NCI-H345 (cell line): Measurements from ENCODE around the gene MLLT3.

Source experiments
- DNase-seq: peaks from one replicate; lab custom pipeline; 2025; lab: John Stamatoyannopoulos, UW

Gene MLLT3

DNA sequence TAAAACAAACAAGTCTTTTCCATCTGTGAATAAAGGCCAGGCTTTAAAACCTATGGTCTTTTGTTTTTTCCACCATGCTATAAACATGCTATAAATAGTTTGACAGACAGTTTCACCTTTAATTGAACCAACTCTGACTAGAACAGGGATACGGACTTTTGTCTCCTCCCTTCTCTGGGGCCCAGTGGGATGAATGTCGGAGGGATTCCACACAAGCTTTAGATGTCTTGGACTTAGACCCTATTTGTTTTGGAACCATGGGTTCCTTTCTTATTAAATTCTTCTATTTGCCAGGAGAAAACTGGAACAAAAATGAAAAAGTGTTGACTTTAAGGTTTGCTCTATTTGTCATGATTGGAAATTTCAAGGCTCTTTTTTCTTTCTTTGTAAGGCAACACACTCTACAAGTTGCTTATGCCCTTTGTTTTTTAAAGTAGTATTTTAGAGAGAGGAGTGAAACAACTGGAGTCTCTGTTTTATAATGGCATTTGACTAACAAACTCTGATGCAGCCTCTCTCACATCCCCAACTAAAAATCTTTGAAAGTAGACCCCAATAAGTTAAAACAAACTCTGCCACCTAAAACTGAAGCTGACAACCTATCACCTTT lies 145.3 kb downstream of the MLLT3 start:
- DNase-seq, result no peak

DNA sequence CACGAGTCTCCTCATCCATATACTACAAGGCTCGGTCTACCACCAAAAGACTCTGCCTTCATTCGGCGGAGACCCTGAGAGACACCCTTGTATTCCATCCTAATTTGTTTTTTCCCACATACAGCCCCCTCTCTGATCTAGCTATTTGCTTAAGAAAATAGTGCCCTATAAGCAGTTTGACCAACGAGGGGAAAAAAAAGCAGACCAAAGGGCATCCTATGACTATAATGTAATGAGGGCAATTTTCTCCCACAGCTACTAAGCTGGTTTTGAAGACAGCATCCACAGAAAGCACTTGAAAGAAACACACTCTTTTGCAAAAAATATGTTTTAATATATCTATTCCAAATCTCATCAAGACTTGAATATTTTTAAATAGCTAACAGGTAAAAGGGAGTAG lies 147.8 kb downstream of the MLLT3 start:
- DNase-seq, result no peak

DNA sequence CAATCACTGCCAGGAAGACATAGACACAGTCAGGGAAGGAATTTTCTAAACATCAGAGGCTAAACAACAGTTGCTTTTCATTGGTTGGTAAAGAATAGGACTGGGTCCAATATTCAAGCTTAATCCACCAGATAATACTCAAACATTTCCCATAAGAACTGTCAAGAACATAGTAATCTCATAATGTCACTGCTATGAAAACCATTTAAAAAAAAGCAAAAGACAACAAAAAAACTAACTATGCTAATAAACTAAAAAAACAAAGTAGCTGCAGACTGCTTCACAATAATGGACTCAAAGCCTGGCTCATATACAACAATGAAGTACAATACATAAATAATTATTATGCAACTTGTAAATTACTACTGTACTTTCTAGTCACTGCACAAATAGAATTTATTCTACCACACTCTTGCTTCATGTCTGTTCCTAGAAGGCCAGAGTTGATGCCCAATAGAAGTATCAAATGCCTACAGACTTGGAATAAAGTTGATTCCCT lies 148.7 kb downstream of the MLLT3 start:
- DNase-seq, result no peak

DNA sequence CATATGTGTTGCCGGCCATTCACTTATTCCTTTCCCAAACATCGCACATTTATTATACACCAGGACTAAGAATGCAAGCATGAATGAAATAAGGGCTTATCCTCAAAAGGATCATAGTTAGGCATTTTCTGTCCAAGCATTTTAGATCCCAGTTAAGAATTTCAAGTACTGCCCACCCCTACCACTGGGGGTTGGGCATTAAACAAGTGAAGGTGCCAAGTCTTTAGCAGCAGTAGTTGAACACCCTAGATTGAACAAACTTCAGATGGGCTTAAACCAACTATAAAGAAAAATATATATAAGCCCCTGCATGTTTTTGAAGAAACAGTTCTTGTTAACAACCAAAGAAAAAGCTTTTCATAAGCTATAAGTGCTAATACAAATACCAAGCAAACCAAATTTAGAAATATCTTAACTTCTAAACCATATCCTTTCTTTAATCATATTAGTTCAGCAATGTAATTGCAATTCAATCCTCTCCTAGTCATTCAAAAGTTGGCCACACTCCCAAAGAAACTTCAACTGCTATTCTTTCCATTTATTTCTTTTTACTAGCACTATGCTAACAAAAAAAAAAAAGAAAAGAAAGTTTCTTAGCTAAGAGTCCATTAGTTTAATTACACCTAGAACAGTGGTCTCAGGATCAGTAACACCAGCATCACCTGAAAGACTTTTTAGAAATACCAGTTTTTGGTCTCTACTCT lies 149.8 kb downstream of the MLLT3 start:
- DNase-seq, result no peak

DNA sequence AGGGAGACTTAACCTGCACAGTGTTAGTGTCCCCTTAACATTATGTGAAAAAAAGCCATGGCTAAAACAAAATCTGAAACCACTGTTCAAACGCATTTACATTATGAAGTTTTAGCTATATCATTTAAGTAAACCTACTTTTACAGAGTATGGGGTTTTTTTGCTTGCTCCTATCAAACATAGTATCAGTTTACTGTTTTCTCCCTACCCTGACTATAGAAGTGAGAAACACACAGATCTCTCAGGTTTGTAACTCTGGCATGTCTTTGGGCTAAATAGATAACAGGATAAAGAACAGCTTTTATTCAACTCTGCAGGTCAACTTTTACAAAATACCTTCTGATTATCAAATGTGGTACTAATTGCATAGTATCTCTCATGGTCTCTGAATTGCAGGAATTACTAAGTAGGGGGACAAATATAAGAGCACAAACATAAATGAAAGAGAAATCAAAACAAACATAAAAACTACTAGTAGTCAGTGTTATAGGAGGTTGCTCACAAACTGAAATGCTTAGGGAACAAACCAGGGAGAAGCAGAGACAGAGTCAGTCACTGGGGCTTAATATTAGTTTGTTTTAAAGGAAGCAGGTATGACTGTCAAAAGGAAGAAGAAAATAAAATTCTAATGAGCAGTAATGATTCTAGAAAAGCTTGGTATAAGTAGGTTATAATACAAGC lies 155.8 kb downstream of the MLLT3 start:
- no peak for DNase-seq

DNA sequence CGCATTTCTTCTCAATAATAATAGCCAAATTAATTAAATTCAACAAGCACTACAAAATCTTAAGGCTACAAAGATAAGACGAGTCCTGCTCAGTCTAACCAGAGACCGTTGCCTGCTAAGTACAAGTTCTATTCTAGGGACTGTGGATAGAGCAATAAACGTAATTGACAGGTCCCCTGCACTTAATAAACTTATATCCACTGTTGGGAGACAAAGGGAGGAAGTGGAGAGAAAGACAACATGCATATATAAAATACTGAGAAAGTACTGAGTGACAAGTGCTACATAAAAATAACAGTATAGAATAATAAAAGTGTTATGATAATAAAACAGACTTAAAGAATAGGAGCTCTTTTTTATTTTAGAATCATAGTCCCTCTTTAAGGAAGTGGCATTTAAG lies 158.1 kb downstream of the MLLT3 start:
- DNase-seq, result no peak

DNA sequence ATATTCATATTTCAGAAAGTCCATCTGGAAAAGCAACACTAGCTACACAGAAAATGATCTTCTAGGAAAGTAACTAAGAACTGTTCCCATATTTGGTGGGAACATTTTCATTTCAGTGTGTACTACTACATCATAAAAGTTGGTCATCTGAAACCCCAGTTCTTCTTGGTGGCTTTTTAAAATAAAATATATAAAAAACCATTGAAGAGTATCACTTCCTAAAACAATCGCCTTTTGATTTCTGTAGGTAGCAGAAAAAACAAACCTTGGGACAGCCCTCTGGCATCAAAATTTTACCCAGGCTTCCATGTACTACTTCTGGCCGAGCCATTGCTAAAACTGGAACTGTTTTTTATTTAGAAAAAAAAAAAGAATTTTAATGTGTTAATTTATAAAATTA lies 158.5 kb downstream of the MLLT3 start:
- no peak for DNase-seq

DNA sequence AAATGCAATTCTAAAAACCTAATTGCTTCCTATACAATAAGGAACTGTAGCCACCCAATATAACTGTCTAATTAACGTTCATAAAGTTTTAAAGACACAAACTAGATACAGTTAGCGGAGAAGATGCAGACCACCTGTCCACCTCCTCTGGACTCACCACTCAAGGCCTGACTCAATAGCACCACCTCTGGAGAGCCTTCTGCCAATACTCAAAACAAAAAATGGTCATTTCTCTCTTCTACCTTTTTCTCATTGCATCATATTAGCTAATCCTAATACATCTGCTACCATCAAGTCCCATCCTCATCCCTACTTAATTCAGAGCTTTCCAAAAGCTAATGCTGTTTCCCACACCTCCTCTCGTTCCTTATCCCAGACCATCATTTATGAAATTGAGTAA lies 159.9 kb downstream of the MLLT3 start:
- DNase-seq, result no peak

DNA sequence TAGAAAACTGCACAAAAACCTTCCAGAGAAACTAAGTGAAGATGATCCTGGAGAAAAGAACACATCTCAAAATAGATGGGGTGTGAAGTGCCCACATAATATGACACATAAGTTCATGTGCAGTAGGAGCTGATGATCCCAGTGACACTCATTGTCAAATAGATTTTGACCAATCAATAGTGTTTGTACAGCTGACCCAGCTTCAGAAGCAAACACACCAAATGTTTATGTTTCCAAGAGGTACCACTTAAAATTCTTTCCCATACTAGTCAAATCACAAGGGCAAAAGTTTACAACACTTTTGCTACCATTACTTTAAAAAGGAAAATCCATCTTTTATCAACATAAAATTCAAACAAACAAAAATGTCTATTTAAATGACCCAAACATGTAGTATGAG lies 175.0 kb downstream of the MLLT3 start:
- no peak for DNase-seq

DNA sequence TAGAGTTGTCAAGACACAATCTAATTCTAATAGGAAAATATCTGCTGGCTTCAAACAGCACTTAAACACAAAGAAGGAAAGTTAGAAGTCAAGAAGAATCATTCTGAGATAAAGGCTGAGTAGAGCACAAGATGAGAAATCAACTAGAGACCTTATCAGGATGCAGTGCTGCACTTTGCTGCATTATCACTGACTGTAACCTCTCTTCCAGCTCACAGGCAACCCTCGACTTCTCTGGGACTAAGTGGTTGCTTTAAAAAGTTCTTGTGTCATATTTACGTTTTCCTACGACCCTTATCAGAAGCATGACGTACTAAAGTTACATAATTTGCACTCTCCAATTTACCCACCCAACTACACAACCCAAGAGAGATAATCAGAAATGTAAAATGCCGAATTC lies 176.1 kb downstream of the MLLT3 start:
- no peak for DNase-seq

DNA sequence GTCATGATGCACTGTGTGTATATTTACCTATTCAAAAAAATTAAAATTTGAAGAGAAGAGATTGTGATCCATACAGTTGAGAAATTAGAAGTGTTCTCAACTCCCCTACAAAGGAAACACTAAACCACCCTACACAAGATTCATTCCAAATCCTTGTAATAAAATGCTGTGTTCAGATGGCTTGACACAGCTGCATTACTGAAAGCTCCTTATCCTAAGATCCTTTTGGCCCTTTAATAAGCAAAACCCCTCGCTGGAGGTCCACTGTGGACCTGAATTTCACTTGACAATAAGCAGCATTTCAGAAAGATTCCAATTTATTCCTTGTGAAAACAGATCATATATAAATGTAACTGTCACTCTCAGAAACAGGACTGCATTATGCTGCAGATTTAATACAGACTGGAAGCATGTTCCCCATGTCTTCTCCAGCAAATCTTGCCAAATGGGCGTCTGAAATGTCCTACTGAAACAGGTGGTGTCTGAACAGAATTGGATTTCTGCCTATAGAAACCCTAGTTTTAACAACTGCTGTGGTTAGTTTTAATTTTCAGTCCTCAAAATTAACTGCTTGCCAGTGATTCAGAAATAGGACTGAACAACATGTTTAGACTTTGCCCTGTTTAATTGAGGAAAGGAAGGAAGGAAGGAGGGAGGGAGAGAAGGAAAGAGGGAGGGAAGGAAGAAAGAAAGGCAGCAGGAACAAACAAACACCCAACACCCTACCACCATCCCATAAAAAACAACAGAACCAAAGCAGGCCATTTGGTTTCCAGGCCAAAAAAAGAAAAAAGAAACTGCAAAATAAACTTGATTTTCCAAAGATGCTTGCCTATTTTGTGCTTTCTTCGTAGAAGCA lies 179.6 kb downstream of the MLLT3 start:
- DNase-seq, result no peak

DNA sequence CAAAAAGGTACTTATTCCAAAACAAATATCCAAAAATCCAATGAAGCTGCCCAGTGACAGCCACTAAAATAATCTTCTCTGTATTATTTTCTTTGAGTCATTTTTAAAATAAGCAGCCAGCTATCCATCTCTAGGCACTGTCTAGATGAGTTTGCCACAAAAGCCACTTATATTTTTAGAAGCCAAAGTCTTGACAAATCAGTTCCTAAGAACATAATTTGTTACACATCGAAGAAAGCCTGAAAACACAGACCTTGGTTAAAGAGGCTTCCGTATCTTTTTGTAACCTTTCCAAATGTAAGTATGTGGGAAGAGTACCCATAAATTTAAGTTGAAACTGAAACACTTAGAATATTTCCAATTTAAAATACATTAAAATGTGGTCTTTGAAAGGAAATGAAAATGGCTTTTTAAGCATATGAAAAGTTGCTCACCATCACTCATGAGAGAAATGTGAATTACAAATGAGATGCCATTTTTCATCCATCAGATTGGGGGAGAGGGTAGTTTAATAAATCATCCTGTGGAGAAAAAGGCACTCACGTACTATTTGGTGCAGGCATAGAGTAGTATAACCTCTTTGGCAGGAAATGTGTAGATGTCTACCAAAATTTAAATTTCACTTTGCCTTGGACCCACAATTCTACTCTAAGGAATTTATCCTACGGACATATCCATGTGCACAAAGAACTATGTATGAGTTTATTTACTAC lies 180.4 kb downstream of the MLLT3 start:
- no peak for DNase-seq

DNA sequence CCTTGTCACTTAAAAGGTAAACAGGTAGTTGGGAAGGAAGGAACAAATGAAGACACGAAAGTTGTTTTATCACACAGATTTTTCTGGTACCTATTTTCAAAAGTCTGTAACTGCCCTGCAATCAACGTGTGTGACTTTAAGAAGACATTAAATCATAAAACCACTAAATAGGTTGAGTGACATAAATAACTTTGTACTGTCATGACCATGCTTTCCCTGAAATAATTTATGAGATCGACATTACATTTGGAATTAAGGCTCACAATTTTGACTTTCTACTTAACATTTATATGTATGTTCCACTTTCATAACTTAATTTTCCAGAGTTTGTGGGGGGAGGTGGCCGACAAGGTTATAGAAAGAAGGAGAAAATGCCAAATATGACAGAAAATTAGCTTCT lies 181.1 kb downstream of the MLLT3 start:
- no peak for DNase-seq

DNA sequence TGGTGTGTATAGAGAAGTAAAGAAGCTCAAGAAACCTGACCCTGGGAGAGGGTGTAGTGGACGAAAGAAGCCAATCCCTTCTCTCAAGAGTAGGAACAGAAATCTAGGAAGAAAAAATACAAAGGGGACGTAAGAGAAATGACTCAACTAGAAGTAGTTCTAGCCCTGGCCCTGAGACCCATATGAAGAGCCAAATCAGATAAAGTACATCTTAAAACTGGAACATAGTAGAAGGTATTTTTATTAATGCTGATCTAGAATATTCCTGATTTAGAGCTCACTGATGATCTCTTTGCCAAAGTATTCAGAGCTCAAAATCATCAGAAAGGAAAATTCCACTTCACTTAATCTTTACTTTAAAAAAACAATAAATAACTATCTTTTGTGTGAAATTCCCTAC lies 184.8 kb downstream of the MLLT3 start:
- no peak for DNase-seq

DNA sequence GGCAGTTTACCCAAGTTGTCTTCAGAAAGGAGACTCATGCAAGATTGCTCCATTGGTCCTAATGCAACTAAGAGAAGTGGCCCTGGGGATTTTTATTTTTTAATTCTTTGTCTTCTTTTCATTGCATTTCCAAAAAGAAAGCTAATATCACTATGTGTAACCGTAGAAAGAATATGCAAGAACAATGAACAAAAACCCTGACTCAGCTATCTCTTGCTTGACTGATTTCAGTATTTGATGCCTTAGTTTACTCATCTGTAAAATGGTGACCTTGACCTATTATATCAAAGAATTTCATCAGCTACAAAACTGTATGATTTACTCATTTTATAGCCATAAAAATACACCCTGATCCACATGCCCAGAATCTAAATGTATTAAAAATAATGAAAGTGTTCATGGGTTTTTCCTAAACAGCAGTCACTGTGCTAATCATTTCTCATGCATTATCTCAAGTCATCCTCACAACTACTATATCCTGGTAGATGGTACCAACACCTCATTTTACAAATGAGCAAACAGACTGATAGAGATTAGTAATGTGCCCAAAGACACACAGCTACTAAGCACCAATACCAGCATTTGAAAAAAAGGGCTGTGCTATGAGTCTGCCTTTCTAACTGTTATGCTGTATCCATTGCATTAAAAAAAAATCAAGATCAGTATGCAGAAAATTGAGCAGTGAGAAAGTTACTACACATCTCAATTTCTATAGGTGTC lies 185.7 kb downstream of the MLLT3 start:
- DNase-seq, result no peak

DNA sequence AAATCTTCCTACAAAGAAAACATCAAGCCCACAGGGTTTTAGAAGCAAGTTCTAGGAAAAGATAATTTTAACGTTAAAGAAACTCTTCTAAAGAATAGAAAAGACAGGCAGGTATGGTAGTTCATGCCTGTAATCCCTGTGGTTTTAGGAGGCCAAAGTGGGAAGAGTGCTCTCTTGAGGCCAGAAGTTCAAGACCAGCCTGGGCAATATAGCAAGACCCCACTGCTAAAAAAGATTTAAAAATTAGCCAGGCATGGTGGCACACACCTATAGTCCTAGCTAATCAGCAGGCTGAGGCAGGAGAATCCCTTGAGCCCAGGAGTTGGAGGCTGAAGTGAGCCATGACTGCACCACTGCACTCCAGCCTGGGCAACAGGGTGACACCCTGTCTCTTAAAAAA lies 193.3 kb downstream of the MLLT3 start:
- DNase-seq, result no peak

DNA sequence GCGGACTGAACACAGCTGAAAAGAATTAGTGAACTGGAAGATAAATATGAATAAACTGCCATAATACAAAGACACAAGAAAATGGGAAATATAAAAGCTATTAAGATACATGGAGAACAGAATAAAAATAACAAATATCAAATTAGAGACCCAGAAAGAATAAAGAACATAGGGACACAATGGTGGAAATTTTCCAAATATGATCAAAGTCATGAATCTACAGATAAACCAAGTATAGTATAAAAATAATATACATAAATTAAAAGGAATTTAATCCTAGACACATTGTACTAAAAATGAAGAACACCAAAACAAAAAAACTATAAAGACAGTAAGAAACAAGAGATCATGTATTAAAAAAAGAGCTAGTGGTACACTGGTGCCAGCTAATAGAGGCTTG lies 194.9 kb downstream of the MLLT3 start:
- DNase-seq, result no peak

DNA sequence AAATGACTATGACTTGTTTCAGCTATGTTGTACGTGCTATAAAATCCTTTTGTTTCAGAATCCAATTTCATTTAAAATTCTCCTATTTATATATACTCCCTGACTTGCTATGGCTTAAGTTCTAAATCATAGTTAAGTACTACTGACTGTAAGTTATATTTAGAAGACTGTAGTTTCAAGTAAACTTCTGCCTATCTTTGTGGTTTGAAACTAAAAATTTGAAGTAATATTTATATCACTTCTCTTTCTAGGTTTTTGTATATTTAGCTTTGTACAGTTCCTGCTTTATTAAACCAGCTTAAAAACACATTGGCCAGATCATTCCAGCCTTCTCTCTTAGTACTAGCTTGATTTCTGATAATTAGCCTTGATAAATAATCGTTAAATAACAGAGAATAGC lies 196.3 kb downstream of the MLLT3 start:
- DNase-seq, result no peak

DNA sequence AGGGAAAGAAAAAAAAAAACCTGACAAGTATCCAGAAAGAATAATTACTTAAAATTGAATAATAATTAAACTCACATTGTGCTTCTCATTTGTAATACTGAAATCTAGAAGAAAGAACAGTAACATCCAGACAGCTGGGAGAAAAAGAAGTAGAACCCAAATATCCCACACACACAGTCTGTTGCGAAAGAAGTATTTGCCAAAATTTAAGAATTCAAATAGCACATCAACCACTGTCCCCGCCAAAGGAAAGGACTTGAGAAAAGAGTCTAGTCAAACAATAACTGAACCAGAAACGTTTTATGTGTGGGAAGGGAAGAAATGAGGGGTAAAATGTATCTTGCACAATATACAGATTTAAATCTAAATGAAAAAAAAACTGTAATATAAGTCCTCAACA lies 202.8 kb downstream of the MLLT3 start:
- no peak for DNase-seq

DNA sequence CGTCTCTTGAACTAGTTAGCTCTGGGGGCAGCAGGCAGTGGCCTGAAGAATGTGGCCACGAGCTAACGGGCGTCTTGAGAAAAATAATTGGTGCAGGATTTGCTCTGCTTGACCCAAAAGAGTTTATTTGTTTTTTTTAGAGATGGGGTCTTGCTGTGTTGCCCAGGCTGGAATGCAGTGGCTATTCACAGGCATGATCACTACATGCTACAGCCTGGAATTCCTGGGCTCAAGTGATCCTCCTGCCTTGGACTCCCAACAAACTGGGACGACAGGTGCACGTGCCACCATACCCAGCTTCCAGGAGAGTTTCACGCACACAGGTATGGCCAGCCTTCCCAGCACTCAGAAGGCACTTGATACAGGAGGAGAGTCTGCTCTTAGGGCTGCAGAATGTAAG lies 203.8 kb downstream of the MLLT3 start:
- no peak for DNase-seq
